ENCODE results near the gene AZIN2. TPM values are rescaled to one million over a fixed set of nuclear protein-coding genes. Genes with fewer than 3 reads are reported as not detected.

The AZIN2 gene
- total and polyA plus RNA-seq, 2 of the 13 experiments (the other 11 are each of a cell fraction or from before 2014, with no cell fraction given) = 1.7 to 3.5 TPM

DNA sequence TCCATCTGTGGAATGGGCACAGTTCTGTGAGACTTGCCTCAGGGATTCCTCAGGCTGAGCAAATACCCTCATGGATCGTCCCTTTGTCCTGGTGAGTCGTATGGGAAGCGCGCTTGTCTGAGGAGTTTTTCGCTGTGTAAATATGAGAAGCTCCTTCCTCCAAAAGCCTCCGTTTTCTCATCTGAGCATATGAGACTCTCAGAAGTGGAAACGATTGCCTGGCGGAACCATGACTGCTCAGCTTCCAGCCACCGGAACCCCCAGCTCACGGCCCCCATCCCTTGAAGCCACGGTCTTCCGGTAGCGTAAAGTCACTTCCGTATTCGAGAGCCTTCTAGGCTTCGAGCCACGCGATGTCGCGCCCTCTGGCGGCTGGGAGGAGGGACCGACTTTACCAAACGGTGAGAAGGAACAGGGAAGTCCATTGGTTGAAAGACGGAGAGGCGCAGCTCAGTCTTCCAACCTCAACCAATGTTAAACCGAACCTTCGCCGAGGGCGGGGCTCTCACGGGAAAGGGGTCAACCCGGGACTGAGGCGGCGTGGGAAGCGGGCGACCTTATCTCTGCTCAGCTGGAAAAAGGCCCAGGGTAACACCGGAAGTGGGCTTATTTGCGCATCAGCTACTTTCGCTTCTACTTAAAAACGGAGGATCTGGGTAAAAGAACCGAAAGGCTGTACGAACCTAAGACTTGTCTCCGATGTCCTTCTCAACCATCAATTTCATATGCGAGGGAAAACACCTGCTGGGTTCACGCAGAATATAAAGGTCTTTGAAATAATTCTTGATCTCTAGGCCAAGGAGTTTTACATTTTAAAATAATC, 46.3 kb downstream of the AZIN2 start (continued):
- TF ChIP-seq, protein P1, sequence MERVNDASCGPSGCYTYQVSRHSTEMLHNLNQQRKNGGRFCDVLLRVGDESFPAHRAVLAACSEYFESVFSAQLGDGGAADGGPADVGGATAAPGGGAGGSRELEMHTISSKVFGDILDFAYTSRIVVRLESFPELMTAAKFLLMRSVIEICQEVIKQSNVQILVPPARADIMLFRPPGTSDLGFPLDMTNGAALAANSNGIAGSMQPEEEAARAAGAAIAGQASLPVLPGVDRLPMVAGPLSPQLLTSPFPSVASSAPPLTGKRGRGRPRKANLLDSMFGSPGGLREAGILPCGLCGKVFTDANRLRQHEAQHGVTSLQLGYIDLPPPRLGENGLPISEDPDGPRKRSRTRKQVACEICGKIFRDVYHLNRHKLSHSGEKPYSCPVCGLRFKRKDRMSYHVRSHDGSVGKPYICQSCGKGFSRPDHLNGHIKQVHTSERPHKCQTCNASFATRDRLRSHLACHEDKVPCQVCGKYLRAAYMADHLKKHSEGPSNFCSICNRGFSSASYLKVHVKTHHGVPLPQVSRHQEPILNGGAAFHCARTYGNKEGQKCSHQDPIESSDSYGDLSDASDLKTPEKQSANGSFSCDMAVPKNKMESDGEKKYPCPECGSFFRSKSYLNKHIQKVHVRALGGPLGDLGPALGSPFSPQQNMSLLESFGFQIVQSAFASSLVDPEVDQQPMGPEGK (CRISPR knock-in tag; IDR thresholded peaks at IDR 0.05) = peak; percentile 99
- TF ChIP-seq, protein P2, sequence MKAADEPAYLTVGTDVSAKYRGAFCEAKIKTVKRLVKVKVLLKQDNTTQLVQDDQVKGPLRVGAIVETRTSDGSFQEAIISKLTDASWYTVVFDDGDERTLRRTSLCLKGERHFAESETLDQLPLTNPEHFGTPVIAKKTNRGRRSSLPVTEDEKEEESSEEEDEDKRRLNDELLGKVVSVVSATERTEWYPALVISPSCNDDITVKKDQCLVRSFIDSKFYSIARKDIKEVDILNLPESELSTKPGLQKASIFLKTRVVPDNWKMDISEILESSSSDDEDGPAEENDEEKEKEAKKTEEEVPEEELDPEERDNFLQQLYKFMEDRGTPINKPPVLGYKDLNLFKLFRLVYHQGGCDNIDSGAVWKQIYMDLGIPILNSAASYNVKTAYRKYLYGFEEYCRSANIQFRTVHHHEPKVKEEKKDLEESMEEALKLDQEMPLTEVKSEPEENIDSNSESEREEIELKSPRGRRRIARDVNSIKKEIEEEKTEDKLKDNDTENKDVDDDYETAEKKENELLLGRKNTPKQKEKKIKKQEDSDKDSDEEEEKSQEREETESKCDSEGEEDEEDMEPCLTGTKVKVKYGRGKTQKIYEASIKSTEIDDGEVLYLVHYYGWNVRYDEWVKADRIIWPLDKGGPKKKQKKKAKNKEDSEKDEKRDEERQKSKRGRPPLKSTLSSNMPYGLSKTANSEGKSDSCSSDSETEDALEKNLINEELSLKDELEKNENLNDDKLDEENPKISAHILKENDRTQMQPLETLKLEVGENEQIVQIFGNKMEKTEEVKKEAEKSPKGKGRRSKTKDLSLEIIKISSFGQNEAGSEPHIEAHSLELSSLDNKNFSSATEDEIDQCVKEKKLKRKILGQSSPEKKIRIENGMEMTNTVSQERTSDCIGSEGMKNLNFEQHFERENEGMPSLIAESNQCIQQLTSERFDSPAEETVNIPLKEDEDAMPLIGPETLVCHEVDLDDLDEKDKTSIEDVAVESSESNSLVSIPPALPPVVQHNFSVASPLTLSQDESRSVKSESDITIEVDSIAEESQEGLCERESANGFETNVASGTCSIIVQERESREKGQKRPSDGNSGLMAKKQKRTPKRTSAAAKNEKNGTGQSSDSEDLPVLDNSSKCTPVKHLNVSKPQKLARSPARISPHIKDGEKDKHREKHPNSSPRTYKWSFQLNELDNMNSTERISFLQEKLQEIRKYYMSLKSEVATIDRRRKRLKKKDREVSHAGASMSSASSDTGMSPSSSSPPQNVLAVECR (CRISPR knock-in tag; IDR thresholded peaks at IDR 0.05; ENCODE audit: borderline replicate concordance) = peak; percentile 96; the same call in 1 of the 2 replicates
- TF ChIP-seq NRL (CRISPR knock-in tag; IDR thresholded peaks at IDR 0.05; ENCODE audit: borderline replicate concordance) (peak; percentile 84; the same call in 1 of the 2 replicates), PHF21A (CRISPR knock-in tag; IDR thresholded peaks at IDR 0.05) (peak; percentile 93), FOSL1 (CRISPR knock-in tag; IDR thresholded peaks at IDR 0.05; ENCODE audit: borderline replicate concordance) (peak; percentile 29; the same call in 1 of the 2 replicates), SMAD1 (CRISPR knock-in tag; IDR thresholded peaks at IDR 0.05; ENCODE audit: borderline replicate concordance, low read depth) (0 out of 2 replicates have a peak, but pooled peaks have one; percentile 51), HNRNPK (IDR thresholded peaks at IDR 0.05; ENCODE audit: low read depth, low read length, poor library complexity, severe bottlenecking) (no peak), CENPX (CRISPR knock-in tag; IDR thresholded peaks at IDR 0.05) (no peak), AGO2 (optimal IDR thresholded peaks at IDR 0.05; ENCODE audit: low read depth, low read length) (no peak), NFYC (CRISPR knock-in tag; IDR thresholded peaks at IDR 0.05) (peak; percentile 90), RXRB (CRISPR knock-in tag; IDR thresholded peaks at IDR 0.05; ENCODE audit: borderline replicate concordance) (peak; percentile 95)
- TF ChIP-seq, protein P3, sequence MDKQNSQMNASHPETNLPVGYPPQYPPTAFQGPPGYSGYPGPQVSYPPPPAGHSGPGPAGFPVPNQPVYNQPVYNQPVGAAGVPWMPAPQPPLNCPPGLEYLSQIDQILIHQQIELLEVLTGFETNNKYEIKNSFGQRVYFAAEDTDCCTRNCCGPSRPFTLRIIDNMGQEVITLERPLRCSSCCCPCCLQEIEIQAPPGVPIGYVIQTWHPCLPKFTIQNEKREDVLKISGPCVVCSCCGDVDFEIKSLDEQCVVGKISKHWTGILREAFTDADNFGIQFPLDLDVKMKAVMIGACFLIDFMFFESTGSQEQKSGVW (CRISPR knock-in tag; IDR thresholded peaks at IDR 0.05; ENCODE audit: borderline replicate concordance) = no peak; the same call in 1 of the 2 replicates
- TF ChIP-seq, protein P4, sequence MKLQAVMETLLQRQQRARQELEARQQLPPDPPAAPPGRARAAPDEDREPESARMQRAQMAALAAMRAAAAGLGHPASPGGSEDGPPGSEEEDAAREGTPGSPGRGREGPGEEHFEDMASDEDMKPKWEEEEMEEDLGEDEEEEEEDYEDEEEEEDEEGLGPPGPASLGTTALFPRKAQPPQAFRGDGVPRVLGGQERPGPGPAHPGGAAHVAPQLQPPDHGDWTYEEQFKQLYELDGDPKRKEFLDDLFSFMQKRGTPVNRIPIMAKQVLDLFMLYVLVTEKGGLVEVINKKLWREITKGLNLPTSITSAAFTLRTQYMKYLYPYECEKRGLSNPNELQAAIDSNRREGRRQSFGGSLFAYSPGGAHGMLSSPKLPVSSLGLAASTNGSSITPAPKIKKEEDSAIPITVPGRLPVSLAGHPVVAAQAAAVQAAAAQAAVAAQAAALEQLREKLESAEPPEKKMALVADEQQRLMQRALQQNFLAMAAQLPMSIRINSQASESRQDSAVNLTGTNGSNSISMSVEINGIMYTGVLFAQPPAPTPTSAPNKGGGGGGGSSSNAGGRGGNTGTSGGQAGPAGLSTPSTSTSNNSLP (IDR thresholded peaks at IDR 0.05; ENCODE audit: low read depth, low read length) = no peak
- TF ChIP-seq, protein P5, sequence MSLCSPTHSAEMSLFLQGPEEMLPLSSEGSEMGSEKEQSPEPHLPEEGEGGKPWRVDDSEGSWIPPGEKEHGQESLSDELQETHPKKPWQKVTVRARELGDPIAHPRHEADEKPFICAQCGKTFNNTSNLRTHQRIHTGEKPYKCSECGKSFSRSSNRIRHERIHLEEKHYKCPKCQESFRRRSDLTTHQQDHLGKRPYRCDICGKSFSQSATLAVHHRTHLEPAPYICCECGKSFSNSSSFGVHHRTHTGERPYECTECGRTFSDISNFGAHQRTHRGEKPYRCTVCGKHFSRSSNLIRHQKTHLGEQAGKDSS (CRISPR knock-in tag; IDR thresholded peaks at IDR 0.05; ENCODE audit: borderline replicate concordance, low read depth) = peak; percentile 90

Data from HepG2 (cell line).